IPS DF 6.9 (cell line): Measurements from ENCODE around the gene EWSR1.

Experiments
- DNase-seq: peaks from one replicate; pipeline ENCODE4 v3.0.0-alpha.2; 2013; ENCODE audit warnings: low read depth, low spot score
- H3K27ac ChIP-seq: one replicate; pipeline ENCODE4 v1.5.1; 2013; ENCODE audit warnings: low read length, control low read depth
- H3K27me3 ChIP-seq: 2 replicates; pipeline ENCODE4 v1.6.1; 2013; ENCODE audit warnings: mild to moderate bottlenecking, low read length; ENCODE audit not compliant: control insufficient read depth, insufficient read depth
- H3K36me3 ChIP-seq: 2 replicates; pipeline ENCODE4 v1.6.1; 2013; ENCODE audit warnings: low read length; ENCODE audit not compliant: control insufficient read depth, insufficient read depth
- H3K4me1 ChIP-seq: 2 replicates; pipeline ENCODE4 v1.6.1; 2013; ENCODE audit warnings: low read length; ENCODE audit not compliant: control insufficient read depth, insufficient read depth
- H3K4me3 ChIP-seq: 2 replicates; pipeline ENCODE4 v1.5.1; 2013; ENCODE audit warnings: mild to moderate bottlenecking, low read length
- H3K9me3 ChIP-seq: 2 replicates; pipeline ENCODE4 v1.6.1; 2013; ENCODE audit warnings: low read length, inconsistent platforms; ENCODE audit not compliant: control insufficient read depth, insufficient read depth
- WGBS: extraction: QIAGEN DNeasy Blood & Tissue Kit; methylation state at CpG from one replicate; pipeline ENCODE4 v1.1.7; 2013; ENCODE audit warnings: mixed read lengths, missing lambda C conversion rate; ENCODE audit not compliant: insufficient read length, insufficient coverage; 5-methylcytosine and 5-hydroxymethylcytosine counted together

The EWSR1 gene

GRCh38 chr22:29251981-29252911 is 15.8 kb upstream of the EWSR1 start:
- H3K27me3 ChIP-seq = no peaks in the 10 kb centered on the region
- H3K36me3 ChIP-seq = no peaks in the 10 kb centered on the region
- H3K4me3 ChIP-seq = no peak overlapping the region
- no peaks in the 10 kb centered on the region for H3K9me3 ChIP-seq
- DNase-seq = no peak
- H3K4me1 ChIP-seq = no peaks in the 10 kb centered on the region
- no peak overlapping the region for H3K27ac ChIP-seq
- WGBS = no CpG with 5 or more reads among the region's 10 CpGs

- no peak for DNase-seq
- no CpG with 5 or more reads among the region's 14 CpGs for WGBS
- Histone ChIP-seq H3K4me3 (no peak overlapping the region), H3K36me3 (peaks cover 3% of the 10 kb centered on the region; the same call in 1 of the 2 replicates), H3K27ac (no peak overlapping the region), H3K4me1 (no peaks in the 10 kb centered on the region), H3K9me3 (no peaks in the 10 kb centered on the region), H3K27me3 (no peaks in the 10 kb centered on the region)
These were observed 14.3 kb upstream of the EWSR1 start for GRCh38 chr22:29253561-29254285.

- DNase-seq = no peak
- H3K27me3 ChIP-seq = no peaks in the 10 kb centered on the region
- H3K36me3 ChIP-seq = peaks cover 6% of the 10 kb centered on the region; the same call in 1 of the 2 replicates
- no peak overlapping the region for H3K27ac ChIP-seq
- WGBS = no CpG with 5 or more reads among the region's 4 CpGs
- H3K4me3 ChIP-seq = no peak overlapping the region
- no peaks in the 10 kb centered on the region for H3K4me1 ChIP-seq
- H3K9me3 ChIP-seq = no peaks in the 10 kb centered on the region
These were observed 13.8 kb upstream of the EWSR1 start for GRCh38 chr22:29254286-29254660.

DNA sequence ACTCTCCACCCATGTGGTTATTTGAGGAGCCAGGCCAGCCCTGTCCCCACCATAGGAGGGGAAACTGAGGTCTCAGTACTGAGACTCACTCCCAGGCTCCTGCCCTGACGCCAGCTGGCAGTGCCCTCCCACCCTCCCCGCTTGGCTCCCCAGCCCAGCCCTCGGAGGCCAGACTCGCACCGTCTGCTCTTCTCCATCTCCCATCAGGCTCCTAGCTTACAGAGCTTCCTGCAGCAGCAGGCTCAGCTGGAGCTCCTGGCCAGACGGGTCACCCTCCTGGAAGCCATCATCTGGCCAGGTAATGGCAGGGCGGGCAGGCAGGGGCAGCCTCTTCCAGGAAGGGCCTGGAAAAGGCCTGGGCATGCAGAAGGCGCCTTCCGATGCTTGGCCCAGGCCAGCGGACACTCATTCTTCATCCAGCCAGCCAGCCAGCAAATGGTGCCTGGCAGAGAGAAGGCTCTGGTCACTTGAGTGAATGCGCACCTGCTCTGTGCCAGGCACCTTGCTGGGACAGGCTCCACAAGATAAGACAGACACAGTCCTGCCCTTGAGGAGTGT is 12.9 kb upstream of the EWSR1 start:
- no CpG with 5 or more reads among the region's 11 CpGs for WGBS
- DNase-seq = no peak

DNA sequence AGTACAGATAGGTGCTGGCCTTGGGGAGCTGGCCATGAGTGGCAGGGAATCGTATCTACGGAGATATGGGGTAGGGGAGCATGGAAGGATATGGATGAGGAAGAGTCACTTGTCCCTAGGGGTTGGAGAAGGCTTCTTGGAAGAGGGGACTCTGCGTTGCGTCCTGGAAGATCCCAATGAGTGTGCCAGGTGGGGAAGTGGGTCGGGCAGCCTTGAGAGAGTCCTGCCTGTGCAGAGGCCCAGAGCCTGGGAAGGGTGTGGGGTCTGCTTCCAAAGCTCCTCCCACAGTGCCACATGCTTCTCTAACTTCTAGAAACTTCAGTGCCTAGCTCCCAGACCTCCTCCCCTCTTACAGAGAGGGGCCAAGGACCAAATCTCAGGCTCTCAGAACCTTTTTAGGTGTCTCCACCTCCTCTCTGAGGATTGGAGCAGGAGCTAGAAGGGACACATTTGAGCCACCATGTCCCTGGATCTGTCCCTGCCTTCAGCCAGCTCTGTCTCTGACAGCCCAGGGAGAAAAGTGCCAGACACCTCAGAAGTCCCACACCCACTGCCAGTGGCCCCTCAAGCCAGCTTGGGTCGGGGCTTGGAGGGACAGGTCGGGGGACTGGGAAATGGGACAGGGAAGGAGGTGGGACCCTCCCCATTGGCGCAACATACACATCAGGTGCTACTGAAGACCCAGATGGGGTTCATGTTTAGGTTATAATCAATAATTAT is 11.3 kb upstream of the EWSR1 start:
- Histone ChIP-seq H3K36me3 (peaks cover 12% of the 10 kb centered on the region; the same call in 1 of the 2 replicates), H3K4me3 (no peak overlapping the region), H3K4me1 (no peaks in the 10 kb centered on the region; the same call in 1 of the 2 replicates), H3K27me3 (no peaks in the 10 kb centered on the region), H3K9me3 (no peaks in the 10 kb centered on the region), H3K27ac (no peak overlapping the region)
- WGBS = no CpG with 5 or more reads among the region's 8 CpGs
- DNase-seq = no peak

More for the DNA sequence above, 12.9 kb upstream of the EWSR1 start:
- Histone ChIP-seq H3K27ac (no peak overlapping the region), H3K27me3 (no peaks in the 10 kb centered on the region), H3K36me3 (peaks cover 9% of the 10 kb centered on the region; the same call in 1 of the 2 replicates), H3K9me3 (no peaks in the 10 kb centered on the region), H3K4me3 (no peak overlapping the region), H3K4me1 (no peaks in the 10 kb centered on the region; the same call in 1 of the 2 replicates)

DNA sequence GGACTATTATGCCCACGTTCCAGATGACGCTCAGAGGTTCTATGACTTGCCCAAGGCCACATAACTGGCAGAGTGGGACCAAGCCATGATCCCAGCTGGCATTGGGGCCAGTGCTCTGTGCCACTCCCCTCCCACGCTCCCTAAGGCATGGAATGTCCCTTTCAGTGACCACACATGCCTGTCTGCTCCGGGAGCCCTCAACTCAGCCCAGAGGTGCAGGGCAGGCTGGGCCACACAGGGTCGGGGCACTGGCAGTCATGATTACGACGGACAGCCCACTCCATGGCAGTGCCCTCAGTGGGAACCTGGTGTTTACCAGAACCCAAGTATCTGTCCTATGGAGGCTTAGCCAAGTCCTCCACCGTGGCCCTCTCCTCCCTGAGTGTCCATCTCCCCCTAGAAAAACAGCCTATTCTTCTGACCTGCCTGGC is 10.3 kb upstream of the EWSR1 start:
- no peak for DNase-seq
- Histone ChIP-seq H3K36me3 (peaks cover 12% of the 10 kb centered on the region; the same call in 1 of the 2 replicates), H3K9me3 (no peaks in the 10 kb centered on the region), H3K27me3 (no peaks in the 10 kb centered on the region), H3K4me1 (no peaks in the 10 kb centered on the region; the same call in 1 of the 2 replicates), H3K27ac (no peak overlapping the region), H3K4me3 (no peak overlapping the region)
- WGBS = no CpG with 5 or more reads among the region's 8 CpGs

DNA sequence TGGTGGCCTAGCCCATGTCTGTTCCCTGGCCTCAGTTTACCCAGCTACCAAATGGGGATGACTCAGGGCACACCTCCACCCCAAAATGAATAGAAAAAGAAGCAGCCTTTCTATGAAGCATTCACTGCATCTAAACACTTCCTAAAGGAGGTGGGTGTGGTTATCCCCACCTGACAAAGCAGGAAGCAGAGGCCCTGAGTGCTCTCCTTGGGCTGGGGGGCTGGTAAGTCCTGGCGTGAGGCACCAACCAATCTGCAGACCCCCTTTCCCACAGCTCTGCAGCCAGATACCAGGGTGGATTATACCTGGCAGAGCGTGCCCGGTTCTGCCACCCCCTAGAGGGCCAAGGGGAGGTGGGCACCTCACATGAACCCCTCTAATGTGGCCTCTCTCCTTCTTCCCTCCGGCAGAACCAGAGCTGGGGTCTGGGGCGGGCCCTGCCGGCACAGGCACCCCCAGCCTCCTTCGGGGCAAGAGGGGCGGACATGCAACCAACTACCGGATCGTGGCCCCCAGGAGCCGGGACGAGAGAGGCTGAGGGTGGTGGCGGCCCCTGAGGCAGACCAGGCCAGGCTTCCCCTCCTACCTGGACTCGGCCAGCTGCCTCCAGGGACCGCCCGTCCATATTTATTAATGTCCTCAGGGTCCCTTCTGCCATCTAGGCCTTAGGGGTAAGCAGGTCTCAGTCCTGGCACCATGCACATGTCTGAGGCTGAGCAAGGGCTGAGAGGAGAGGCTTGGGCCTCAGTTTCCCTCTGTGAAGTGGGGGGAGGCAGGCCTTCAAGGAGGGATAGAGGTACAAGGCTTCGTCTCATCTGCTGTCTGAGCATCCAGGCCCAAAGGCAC is 9.4 kb upstream of the EWSR1 start:
- DNase-seq = no peak
- Histone ChIP-seq H3K27ac (no peak overlapping the region), H3K36me3 (peaks cover 13% of the 10 kb centered on the region; the same call in 1 of the 2 replicates), H3K4me1 (no peaks in the 10 kb centered on the region; the same call in 1 of the 2 replicates), H3K4me3 (no peak overlapping the region), H3K9me3 (no peaks in the 10 kb centered on the region), H3K27me3 (no peaks in the 10 kb centered on the region)
- no CpG with 5 or more reads among the region's 17 CpGs for WGBS

- no peaks in the 10 kb centered on the region for H3K27me3 ChIP-seq
- peaks cover 17% of the 10 kb centered on the region for H3K36me3 ChIP-seq
- H3K4me3 ChIP-seq = no peak overlapping the region
- no peak overlapping the region for H3K27ac ChIP-seq
- no peaks in the 10 kb centered on the region for H3K9me3 ChIP-seq
- no CpG with 5 or more reads among the region's 11 CpGs for WGBS
- DNase-seq = no peak
- H3K4me1 ChIP-seq = no peaks in the 10 kb centered on the region; the same call in 1 of the 2 replicates
These were observed 8.7 kb upstream of the EWSR1 start for GRCh38 chr22:29259253-29259899.

DNA sequence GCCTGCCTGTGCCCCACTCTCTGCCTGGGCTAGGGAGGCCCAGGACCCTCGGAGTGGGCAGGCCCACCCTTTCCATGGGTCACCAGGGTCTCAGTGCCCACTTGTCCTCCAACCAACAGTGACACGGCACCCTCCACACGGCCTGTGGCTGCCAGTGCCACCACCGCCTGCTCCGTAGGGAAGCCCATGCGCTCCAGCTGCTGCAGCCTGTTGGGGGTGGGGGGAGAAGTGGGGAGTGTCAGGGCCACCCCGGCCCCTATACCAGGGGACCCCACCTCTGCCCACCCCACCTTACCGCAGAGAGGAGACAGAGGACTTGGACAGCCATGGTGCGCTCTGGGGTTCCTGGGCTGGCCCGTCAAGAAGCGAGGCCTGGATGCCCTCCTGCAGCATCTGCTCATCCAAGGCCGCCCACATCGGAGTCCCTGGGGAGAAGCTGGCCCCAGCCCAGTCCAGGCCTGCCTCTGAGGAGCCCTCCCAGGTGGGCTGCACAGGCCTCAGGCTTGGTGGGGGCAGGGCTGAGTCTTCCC is 8.0 kb upstream of the EWSR1 start:
- Histone ChIP-seq H3K4me3 (no peak overlapping the region), H3K4me1 (no peaks in the 10 kb centered on the region; the same call in 1 of the 2 replicates), H3K9me3 (no peaks in the 10 kb centered on the region), H3K27ac (no peak overlapping the region), H3K27me3 (no peaks in the 10 kb centered on the region), H3K36me3 (peaks cover 19% of the 10 kb centered on the region)
- no peak for DNase-seq
- no CpG with 5 or more reads among the region's 13 CpGs for WGBS
